ENCODE results near the gene AUNIP.

The AUNIP gene

GRCh38 chr1:25858906-25859789 is at the start of gene AUNIP:
AUNIP (minus strand) TSS chr1:25859457; CDS start chr1:25859357, 100 bp downstream.
- peak; percentile 47 for DNase-seq (ENCODE audit: low read depth, low spot score)

GRCh38 chr1:25909040-25909439 is 49.8 kb upstream of the AUNIP start:
- DNase-seq (ENCODE audit: low read depth, low spot score) = no peak

GRCh38 chr1:25908161-25908560 is 48.9 kb upstream of the AUNIP start:
- DNase-seq (ENCODE audit: low read depth, low spot score) = no peak

GRCh38 chr1:25907601-25908000 is 48.3 kb upstream of the AUNIP start:
- no peak for DNase-seq (ENCODE audit: low read depth, low spot score)

- DNase-seq (ENCODE audit: low read depth, low spot score) = no peak
Measured at GRCh38 chr1:25906644-25907300, 47.5 kb upstream of the AUNIP start.

GRCh38 chr1:25905680-25906643 is 46.7 kb upstream of the AUNIP start, which contains the start of gene STMN1:
STMN1 (minus strand) TSS chr1:25906419; CDS start chr1:25904676, 1,743 bp downstream.
- DNase-seq (ENCODE audit: low read depth, low spot score) = peak; percentile 84

- peak; percentile 81 for DNase-seq (ENCODE audit: low read depth, low spot score)
Measured at GRCh38 chr1:25904943-25905679, 45.9 kb upstream of the AUNIP start.

- DNase-seq (ENCODE audit: low read depth, low spot score) = no peak
Measured at GRCh38 chr1:25903986-25904385, 44.7 kb upstream of the AUNIP start.

GRCh38 chr1:25902462-25902861 is 43.2 kb upstream of the AUNIP start:
- DNase-seq (ENCODE audit: low read depth, low spot score) = no peak

GRCh38 chr1:25900219-25900618 is 41.0 kb upstream of the AUNIP start:
- no peak for DNase-seq (ENCODE audit: low read depth, low spot score)

- DNase-seq (ENCODE audit: low read depth, low spot score) = no peak
Measured at GRCh38 chr1:25899792-25900191, 40.5 kb upstream of the AUNIP start.

GRCh38 chr1:25898223-25899015 is 39.2 kb upstream of the AUNIP start:
- no peak for DNase-seq (ENCODE audit: low read depth, low spot score)

GRCh38 chr1:25897754-25898153 is 38.5 kb upstream of the AUNIP start:
- DNase-seq (ENCODE audit: low read depth, low spot score) = no peak

GRCh38 chr1:25896266-25896665 is 37.0 kb upstream of the AUNIP start:
- no peak for DNase-seq (ENCODE audit: low read depth, low spot score)

- peak; percentile 89 for DNase-seq (ENCODE audit: low read depth, low spot score)
Measured at GRCh38 chr1:25895365-25895990, 36.2 kb upstream of the AUNIP start.

- DNase-seq (ENCODE audit: low read depth, low spot score) = no peak
Measured at GRCh38 chr1:25893116-25893515, 33.9 kb upstream of the AUNIP start.

- DNase-seq (ENCODE audit: low read depth, low spot score) = no peak
Measured at GRCh38 chr1:25891606-25892005, 32.3 kb upstream of the AUNIP start.

GRCh38 chr1:25890239-25891034 is 31.2 kb upstream of the AUNIP start:
- no peak for DNase-seq (ENCODE audit: low read depth, low spot score)

GRCh38 chr1:25889470-25889869 is 30.2 kb upstream of the AUNIP start:
- DNase-seq (ENCODE audit: low read depth, low spot score) = no peak
